IMR-90 (cell line): ENCODE data around the gene H2AZ1.

Experiments used
- BHLHE40 ChIP-seq: fragments of 150-350 bp; IDR thresholded peaks from 2 replicates; pipeline ENCODE4 v1.6.1; 2016; ENCODE audit warnings: mild to moderate bottlenecking, low read depth, low read length
- ELK1 ChIP-seq: fragments of 150-350 bp; IDR thresholded peaks from 2 replicates; pipeline ENCODE4 v1.6.1; 2016; ENCODE audit warnings: low read depth, mild to moderate bottlenecking, low read length, moderate library complexity, borderline replicate concordance
- POLR2A ChIP-seq: IDR thresholded peaks from 2 replicates; pipeline ENCODE4 v1.6.1; 2012; ENCODE audit warnings: mild to moderate bottlenecking, low read depth, low read length
- RCOR1 ChIP-seq: IDR thresholded peaks from 2 replicates; pipeline ENCODE4 v1.6.1; 2012; ENCODE audit warnings: mild to moderate bottlenecking, low read length, improper control_type of control experiment; ENCODE audit not compliant: insufficient replicate concordance
- RFX5 ChIP-seq: IDR thresholded peaks from 2 replicates; pipeline ENCODE4 v1.8.0; 2012; ENCODE audit warnings: low read depth, mild to moderate bottlenecking, low read length, moderate library complexity
- TF ChIP-seq, protein P1 (sequence below): conservative IDR thresholded peaks from 2 replicates; pipeline ENCODE4 v1.5.1; 2012; ENCODE audit warnings: mild to moderate bottlenecking, low read depth, low read length, improper control_type of control experiment

DNA sequence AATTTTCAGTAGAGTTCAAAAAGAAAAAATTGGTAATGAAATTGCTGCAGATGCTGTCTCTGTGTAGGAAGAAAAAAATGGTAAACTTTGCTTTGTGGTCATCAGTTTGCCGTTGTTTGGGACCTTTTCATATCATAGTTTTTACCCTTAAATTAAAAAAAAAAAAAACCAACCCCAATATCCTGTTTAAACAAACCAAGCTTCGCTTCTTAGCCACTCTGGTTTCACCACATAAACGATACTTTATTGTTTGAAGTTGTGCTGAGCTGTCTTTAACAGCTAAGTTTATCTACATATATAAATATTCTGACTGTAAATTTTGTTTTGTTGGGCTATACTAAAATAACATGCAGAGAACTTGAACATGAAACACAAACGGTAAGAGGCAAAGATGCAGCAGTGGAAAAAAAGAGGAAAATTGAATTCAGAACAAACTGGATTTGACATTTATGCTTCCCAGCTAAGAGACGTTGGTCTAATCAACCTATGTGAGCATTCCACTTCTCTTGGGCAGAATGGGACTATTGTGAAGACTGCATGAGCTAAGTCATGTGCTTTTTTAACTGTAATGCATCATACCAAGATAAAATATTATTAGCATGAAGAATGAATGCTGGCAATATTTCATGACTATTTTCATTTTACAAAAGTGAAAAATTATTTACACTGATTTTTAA lies 15.7 kb upstream of the H2AZ1 start:
- TF ChIP-seq, protein P1, sequence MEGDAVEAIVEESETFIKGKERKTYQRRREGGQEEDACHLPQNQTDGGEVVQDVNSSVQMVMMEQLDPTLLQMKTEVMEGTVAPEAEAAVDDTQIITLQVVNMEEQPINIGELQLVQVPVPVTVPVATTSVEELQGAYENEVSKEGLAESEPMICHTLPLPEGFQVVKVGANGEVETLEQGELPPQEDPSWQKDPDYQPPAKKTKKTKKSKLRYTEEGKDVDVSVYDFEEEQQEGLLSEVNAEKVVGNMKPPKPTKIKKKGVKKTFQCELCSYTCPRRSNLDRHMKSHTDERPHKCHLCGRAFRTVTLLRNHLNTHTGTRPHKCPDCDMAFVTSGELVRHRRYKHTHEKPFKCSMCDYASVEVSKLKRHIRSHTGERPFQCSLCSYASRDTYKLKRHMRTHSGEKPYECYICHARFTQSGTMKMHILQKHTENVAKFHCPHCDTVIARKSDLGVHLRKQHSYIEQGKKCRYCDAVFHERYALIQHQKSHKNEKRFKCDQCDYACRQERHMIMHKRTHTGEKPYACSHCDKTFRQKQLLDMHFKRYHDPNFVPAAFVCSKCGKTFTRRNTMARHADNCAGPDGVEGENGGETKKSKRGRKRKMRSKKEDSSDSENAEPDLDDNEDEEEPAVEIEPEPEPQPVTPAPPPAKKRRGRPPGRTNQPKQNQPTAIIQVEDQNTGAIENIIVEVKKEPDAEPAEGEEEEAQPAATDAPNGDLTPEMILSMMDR, result no peak
- TF ChIP-seq BHLHE40 (no peak), RFX5 (no peak), POLR2A (no peak), RCOR1 (no peak), ELK1 (no peak)
